ENCODE measurements around the gene NKD1.

NKD1 gene, protein sequence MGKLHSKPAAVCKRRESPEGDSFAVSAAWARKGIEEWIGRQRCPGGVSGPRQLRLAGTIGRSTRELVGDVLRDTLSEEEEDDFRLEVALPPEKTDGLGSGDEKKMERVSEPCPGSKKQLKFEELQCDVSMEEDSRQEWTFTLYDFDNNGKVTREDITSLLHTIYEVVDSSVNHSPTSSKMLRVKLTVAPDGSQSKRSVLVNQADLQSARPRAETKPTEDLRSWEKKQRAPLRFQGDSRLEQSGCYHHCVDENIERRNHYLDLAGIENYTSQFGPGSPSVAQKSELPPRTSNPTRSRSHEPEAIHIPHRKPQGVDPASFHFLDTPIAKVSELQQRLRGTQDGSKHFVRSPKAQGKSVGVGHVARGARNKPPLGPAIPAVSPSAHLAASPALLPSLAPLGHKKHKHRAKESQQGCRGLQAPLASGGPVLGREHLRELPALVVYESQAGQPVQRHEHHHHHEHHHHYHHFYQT

GRCh38 chr16:50548125-50548908 is at the start of gene NKD1:
Gene NKD1 (plus strand): TSS chr16:50548396. CDS start chr16:50548554, 158 bp downstream.
- peak; percentile 30 to 90 (median 82) for DNase-seq
- intact Hi-C loops (cut with DNase I), result no loop called here

DNA sequence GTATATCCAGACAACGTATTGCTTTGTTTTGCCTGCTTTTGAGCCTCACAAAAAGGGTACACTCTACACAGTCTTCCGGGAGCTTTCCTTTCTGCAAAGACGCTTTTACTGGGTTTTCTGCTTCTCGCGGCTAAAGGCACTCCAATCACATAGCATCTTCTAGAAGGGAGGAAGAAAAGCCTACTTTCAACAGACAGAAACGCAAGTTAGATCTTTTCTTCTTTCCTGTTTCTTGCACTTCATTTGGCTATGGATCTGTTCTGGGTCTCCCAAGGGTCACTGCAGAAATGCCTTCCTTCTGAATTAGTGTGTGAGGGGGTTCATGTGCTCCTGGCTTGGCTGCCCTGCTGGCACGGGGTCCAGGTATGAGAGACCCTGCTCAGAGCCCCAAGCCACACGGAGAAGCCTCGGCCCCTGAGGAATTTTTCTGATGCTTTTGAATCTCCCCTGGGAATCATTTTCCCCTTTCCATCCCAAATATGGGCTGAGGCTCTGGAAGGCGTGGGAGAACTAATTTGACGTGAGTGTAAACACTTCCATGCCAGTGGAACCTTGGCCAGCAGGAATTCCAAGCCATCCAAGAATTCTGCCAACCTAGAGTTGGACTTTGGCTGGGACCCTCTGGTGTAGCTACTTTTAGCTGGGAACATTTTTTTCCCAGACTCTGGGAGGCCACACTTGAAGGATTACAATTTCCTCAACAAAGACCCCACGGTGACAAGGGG is 49.6 kb upstream of the NKD1 start:
- intact Hi-C loops (cut with DNase I), result no loop called here
- peak in 2 of 42 donors; percentile 27 to 35 for DNase-seq

DNA sequence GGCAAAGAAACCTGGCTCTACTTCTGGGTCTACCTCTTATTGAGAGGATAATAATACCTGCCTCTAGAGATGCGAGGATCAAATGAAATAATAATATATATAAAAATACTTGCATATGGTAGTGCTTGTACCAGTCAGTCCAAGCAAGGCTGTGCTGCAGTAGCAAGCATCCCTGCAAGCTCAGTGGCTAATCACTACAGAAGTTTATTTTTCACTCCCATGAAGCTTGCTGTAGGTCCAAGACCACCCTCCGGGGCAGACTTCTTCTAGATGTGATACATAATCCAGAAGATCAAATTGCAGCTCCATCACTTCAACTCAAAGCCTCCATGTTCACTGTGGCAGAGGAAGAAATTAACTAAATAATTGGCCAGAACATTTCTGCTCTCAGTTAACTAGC is 48.9 kb upstream of the NKD1 start:
- intact Hi-C loops (cut with DNase I), result no loop called here
- DNase-seq, result peak in 2 of 42 donors; percentile 16 to 17

DNA sequence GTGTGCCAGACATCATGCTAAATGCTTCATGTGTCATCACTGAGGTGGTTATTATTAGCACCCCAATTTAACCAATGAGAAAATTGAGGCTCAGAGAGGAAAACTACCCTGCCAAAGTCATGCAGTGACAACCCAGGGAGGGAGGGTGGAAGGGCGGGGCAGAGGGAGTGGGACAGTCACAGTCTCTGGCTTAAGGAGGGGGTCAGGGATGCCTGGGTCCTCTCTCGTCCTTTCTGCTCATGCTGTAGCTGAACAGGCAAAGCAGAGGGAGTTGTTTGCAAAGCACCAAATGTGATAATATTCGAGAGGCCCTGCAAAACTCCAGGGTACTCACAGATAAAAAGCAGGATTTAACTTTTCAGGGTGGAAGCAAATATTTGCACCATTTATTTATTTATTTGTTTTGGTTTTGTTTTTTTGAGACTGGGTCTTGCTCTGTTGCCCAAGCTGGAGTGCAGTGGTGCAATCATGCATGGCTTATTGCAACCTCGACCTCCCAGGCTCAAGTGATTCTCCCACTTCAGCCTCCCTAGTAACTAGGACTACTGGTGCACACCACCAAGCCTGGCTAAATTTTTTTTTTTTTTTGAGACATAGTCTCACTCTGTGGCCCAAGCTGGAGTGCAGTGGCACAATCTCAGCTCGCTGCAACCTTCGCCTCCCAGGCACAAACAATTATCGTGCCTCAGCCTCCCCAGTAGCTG is 47.9 kb upstream of the NKD1 start:
- intact Hi-C loops (cut with DNase I), result loop anchor here (10.0 kb wide), 1 partner anchor 126 kb away; no protein-coding TSS in a partner anchor
- DNase-seq, result peak in 2 of 42 donors; percentile 3 to 31

DNA sequence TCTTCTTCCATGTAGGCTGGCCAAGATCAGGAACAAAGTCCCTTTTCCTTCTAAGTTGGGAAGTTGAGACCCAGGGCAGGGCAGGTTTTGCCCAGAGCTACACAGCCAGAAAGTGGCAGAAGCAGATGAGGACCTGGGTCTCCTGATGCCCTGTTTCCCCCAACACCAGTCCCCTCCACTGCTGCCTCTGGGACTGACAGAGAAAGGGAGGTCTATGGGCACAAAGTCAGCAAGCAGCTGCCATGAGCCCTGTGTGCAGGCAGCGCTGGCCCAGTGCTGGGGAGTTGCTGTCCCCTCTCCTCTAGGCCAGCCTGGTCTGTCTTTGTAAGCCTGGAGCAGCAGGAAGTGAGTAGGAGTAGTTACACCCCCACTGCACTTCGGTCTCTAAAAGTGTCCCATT is 46.9 kb upstream of the NKD1 start:
- DNase-seq, result peak in 2 of 42 donors; percentile 21 to 24
- intact Hi-C loops (cut with DNase I), result loop anchor here (10.0 kb wide), 1 partner anchor 126 kb away; no protein-coding TSS in a partner anchor

DNA sequence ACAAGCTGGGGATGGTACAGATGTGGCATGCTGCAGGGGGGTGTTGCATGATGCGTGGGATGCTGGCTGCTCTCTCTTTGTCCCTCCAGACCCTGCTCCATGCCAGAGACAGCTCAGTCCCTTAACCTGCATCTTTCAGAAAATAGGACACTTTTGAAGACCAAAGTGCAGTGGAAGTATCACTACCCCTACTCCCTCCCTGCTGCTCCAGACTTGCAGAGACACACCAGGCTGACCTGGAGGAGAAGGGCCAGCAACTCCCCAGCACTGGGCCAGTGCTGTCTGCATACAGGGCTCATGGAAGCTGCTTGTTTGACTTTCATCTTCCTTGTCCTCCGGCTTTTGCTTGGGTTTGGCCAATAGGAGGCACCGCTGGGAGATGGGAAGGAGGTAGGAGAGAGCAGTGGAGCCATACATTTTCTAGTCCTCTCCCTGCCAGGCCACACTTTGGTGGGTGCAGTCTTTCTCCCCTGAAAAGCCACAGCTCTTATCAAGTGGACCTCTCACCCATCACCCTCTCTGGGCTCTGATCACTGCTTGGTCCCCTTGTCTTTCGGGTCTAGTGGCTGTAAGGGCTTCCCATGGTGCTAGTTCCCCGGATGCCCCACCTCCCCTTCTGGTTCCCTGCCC is 46.1 kb upstream of the NKD1 start:
- DNase-seq, result peak in 1 of 42 donors; percentile 10
- intact Hi-C loops (cut with DNase I), result loop anchor here (10.0 kb wide), 1 partner anchor 127 kb away; no protein-coding TSS in a partner anchor

- intact Hi-C loops (cut with DNase I), result loop anchor here (10.0 kb wide), 1 partner anchor 128 kb away; no protein-coding TSS in a partner anchor
- peak in 2 of 42 donors; percentile 3 to 30 for DNase-seq
Observed at GRCh38 chr16:50502616-50503011, 45.6 kb upstream of the NKD1 start.

DNA sequence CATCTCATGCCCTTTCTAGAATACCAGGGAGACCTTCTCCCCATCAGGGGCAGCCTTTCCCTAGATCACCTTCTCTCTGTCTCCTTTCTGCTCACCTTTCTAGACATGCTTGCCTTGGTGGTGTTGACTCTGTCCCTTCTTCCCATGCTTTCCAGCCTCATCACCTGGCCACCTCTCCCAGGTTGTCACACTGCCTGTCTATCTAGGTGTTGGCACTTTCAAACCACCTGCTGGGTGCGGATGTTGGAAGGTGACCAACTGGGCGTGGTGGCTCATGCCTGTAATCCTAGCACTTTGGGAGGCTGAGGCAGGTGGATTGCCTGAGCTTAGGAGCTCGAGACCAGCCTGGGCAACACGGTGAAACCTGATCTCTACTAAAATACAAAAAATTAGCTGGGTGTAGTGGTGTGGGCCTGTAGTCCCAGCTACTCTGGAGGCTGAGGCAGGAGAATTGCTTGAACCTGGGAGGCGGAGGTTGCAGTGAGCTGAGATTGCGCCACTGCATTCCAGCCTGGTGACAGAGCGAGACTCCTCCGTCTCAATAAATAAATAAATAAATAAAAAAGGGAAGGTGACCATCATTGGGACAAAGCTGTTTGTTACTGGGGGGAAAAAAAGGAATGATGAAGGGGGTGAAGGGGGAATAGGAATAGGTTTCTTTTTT is 44.2 kb upstream of the NKD1 start:
- DNase-seq, result peak in 2 of 42 donors; percentile 12 to 22
- intact Hi-C loops (cut with DNase I), result loop anchor here (10.0 kb wide), 1 partner anchor 129 kb away; no protein-coding TSS in a partner anchor

GRCh38 chr16:50505115-50505514 is 43.1 kb upstream of the NKD1 start:
- intact Hi-C loops (cut with DNase I), result loop anchor here (10.0 kb wide), 1 partner anchor 130 kb away; no protein-coding TSS in a partner anchor
- peak in 2 of 42 donors; percentile 28 to 35 for DNase-seq

GRCh38 chr16:50505714-50506542 is 42.3 kb upstream of the NKD1 start:
- intact Hi-C loops (cut with DNase I), result loop anchor here (10.0 kb wide), 1 partner anchor 131 kb away; no protein-coding TSS in a partner anchor
- peak in 2 of 42 donors; percentile 29 to 42 for DNase-seq

DNA sequence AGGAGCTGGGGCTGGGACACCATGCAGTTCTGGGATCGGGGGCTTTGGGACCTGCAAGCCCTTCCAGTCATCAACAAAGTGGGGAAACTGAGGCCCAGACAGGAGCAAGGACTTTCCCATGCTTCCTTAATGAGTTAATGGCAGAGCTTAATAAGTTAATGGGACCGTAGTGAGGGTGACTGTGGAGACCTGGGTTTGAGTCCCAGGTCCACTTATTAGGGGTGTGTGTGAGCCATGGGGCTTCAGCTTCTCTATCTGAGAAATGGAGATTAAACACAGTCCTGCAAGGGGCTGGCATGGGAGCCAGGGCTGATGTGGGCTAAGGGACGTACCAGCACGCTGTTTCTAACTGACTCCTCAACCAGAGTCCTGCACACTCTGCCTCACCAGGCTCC is 41.7 kb upstream of the NKD1 start:
- DNase-seq, result no peak
- intact Hi-C loops (cut with DNase I), result loop anchor here (10.0 kb wide), 1 partner anchor 132 kb away; no protein-coding TSS in a partner anchor

GRCh38 chr16:50507397-50507796 is 40.8 kb upstream of the NKD1 start:
- intact Hi-C loops (cut with DNase I), result loop anchor here (10.0 kb wide), 1 partner anchor 133 kb away; no protein-coding TSS in a partner anchor

GRCh38 chr16:50509521-50510341 is 38.5 kb upstream of the NKD1 start:
- DNase-seq, result peak in 37 of 42 donors; percentile 18 to 83 (median 50)
- intact Hi-C loops (cut with DNase I), result loop anchor here (10.0 kb wide), 1 partner anchor 135 kb away; no protein-coding TSS in a partner anchor

More at GRCh38 chr16:50507397-50507796, 40.8 kb upstream of the NKD1 start:
- peak in 1 of 42 donors; percentile 0 for DNase-seq

- intact Hi-C loops (cut with DNase I), result no loop called here
- DNase-seq, result no peak
Observed at GRCh38 chr16:50515218-50515617, 33.0 kb upstream of the NKD1 start.

DNA sequence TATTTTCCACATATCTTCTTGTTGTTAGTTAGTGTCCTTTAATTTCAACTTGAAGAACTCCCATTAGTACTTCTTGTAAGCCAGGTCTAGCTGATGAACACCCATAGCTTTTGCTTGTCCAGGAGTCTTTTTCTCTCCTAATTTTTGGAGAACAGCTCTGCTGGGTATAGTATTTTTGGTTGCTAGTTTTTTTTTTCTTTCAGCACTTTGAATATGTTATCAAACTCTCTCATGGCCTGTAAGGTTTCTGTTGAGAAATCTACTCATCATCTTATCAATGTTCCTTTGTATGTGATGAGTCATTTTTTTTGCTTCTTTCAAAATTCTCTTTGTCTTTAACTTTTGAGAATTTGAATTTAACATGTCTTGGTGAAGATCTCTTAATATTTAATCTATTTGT is 31.8 kb upstream of the NKD1 start:
- DNase-seq, result no peak
- intact Hi-C loops (cut with DNase I), result no loop called here
